T-helper 17 cell (primary cell): ENCODE results near the gene RCE1. TPM values are rescaled to one million over a fixed set of nuclear protein-coding genes. Genes with fewer than 3 reads are reported as not detected.
A peak's percentile ranks its signal among the peaks of the same experiment; 100 is the strongest.
"Not testable (repeated sequence)": the region's sequence is repeated elsewhere in the genome, so short reads cannot be mapped to it uniquely, and the experiment has no call there.

ENCODE experiments used
- ATAC-seq: fragments of 150-1000 bp; cut with Tn5 transposase; 2 replicates; pipeline ENCODE4 v1.10.0; 2021; ENCODE audit warnings: mild to moderate bottlenecking, moderate library complexity
- DNase-seq, 3 donors: peaks; one replicate each; pipeline versions ENCODE4 v3.0.0 to v3.0.0-alpha.2; 2020 to 2021
- H3K9me3 ChIP-seq: one replicate; pipeline ENCODE4 v1.7.0; 2013; ENCODE audit warnings: low read length, mild to moderate bottlenecking; ENCODE audit not compliant: control insufficient read depth, poor library complexity, severe bottlenecking
- H3K27ac Mint-ChIP-seq: one replicate; pipeline ENCODE4 v1.8.0; 2022; ENCODE audit warnings: mild to moderate bottlenecking, moderate library complexity, mixed read lengths
- H3K27me3 Mint-ChIP-seq: one replicate; pipeline ENCODE4 v1.8.0; 2022; ENCODE audit warnings: mixed read lengths
- H3K36me3 Mint-ChIP-seq: one replicate; pipeline ENCODE4 v1.8.0; 2022; ENCODE audit warnings: low read depth, mixed read lengths
- H3K4me1 Mint-ChIP-seq: one replicate; pipeline ENCODE4 v1.8.0; 2022; ENCODE audit warnings: mild to moderate bottlenecking, mixed read lengths
- H3K4me3 Mint-ChIP-seq: one replicate; pipeline ENCODE4 v1.8.0; 2022; ENCODE audit warnings: mild to moderate bottlenecking, moderate library complexity, mixed read lengths
- total RNA-seq, 4 donors: library from RNA in 2 of 4; stranded (reverse) in 2 of 4; gene quantifications; one replicate each; pipeline ENCODE4 v1.2.3 and lab custom pipeline; 2022 to 2026

The RCE1 gene, protein sequence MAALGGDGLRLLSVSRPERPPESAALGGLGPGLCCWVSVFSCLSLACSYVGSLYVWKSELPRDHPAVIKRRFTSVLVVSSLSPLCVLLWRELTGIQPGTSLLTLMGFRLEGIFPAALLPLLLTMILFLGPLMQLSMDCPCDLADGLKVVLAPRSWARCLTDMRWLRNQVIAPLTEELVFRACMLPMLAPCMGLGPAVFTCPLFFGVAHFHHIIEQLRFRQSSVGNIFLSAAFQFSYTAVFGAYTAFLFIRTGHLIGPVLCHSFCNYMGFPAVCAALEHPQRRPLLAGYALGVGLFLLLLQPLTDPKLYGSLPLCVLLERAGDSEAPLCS
- total RNA-seq (10 to 100 TPM; 36.2 to 41.6 TPM), total RNA-seq (lab: John Stamatoyannopoulos, UW) (27.8 to 35.6 reads per million in 2 donors)

DNA sequence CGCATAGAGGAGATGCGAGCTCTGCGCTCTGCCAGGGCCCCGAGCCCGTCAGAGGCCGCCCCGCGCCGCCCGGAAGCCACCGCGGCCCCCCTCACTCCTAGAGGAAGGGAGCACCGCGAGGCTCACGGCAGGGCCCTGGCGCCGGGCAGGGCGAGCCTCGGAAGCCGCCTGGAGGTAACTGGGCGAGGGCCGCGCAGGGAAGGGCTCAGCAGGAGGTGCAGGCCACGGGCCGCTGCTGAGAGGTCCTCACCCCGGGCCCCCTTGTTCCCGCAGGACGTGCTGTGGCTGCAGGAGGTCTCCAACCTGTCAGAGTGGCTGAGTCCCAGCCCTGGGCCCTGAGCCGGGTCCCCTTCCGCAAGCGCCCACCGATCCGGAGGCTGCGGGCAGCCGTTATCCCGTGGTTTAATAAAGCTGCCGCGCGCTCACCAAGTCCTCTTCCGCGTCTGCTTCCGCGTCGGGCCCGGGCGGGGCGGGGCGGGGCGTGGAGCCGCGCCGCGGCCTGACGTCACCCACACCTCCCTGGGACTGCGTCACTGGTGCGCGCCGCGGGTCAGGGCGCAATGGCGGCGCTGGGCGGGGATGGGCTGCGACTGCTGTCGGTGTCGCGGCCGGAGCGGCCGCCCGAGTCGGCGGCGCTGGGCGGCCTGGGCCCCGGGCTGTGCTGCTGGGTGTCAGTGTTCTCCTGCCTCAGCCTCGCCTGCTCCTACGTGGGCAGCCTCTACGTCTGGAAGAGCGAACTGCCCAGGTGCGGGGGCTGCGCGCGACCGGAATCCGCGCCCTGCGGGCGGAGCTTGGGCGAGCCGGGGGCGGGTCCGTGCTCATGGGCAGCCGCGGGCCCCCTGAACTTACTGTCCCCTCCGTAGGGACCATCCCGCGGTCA is at the start of gene RCE1:
Gene RCE1 (plus strand): TSS at position 546 of the 880 bp plus-strand sequence. CDS start 15 bp downstream, at position 561.
- Mint-ChIP-seq H3K27ac (peak within 1 kb of the TSS; percentile 95), H3K4me1 (peaks cover 43% of the 10 kb centered on the region), H3K27me3 (no peaks in the 10 kb centered on the region), H3K36me3 (peaks cover 2% of the 10 kb centered on the region), H3K4me3 (peak within 1 kb of the TSS; percentile 96)
- H3K9me3 ChIP-seq: no peaks in the 10 kb centered on the region
- DNase-seq (peak; percentile 87 to 91 (median 88)), ATAC-seq (peak; percentile 89)

- H3K27me3 Mint-ChIP-seq, H3K27ac Mint-ChIP-seq, H3K36me3 Mint-ChIP-seq, DNase-seq, H3K4me3 Mint-ChIP-seq, ATAC-seq, H3K9me3 ChIP-seq, H3K4me1 Mint-ChIP-seq: not testable (repeated sequence)
Measured at GRCh38 chr11:66799815-66800214, 43.4 kb upstream of the RCE1 start.

DNA sequence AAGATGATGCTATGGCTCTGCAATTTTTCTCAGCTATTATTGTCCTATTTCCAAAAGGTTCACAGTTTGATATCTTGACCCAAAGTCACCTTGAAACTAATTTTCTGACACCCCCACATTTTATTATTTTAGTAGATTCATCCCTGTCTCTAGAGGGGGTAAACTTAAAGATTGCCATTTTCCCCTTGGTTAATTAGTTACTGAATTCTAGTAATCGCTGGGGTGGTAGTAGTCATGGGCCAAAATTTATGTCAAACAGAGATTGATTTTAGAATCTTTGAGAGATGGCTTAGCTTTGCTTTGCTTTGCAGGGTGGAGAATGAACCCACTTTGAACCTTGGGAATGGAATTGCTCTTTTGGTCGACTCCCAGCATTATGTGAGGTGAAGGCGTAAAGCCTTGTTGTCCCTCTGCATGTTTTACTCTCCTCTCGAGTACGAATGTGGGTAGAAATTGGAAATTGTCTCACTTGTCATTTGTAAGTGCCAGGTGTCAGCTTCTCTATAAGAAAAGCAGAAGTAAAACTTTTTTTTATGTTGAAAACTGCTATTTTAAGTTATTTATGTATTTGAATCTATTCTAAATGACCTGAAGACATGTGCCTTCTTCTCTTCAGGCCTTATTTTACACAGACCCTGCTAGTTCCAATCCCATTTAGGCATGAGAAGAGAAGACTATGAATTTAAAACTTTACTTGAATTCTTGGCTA is 42.4 kb upstream of the RCE1 start:
- H3K4me1 Mint-ChIP-seq: peaks cover 3% of the 10 kb centered on the region

GRCh38 chr11:66809592-66809991 is 33.6 kb upstream of the RCE1 start:
- no peaks in the 10 kb centered on the region for H3K4me1 Mint-ChIP-seq
- no peaks in the 10 kb centered on the region for H3K27me3 Mint-ChIP-seq
- ATAC-seq (no peak), DNase-seq (no peak)
- no peak overlapping the region for H3K27ac Mint-ChIP-seq
- H3K9me3 ChIP-seq: no peaks in the 10 kb centered on the region
- H3K36me3 Mint-ChIP-seq: peaks cover 14% of the 10 kb centered on the region
- H3K4me3 Mint-ChIP-seq: no peak overlapping the region

More for the DNA sequence above, 42.4 kb upstream of the RCE1 start:
- H3K9me3 ChIP-seq: no peaks in the 10 kb centered on the region
- Mint-ChIP-seq H3K27me3 (no peaks in the 10 kb centered on the region), H3K36me3 (peaks cover 7% of the 10 kb centered on the region), H3K4me3 (no peak overlapping the region), H3K27ac (no peak overlapping the region)
- DNase-seq: no peak
- no peak for ATAC-seq

GRCh38 chr11:66810576-66811185 is 32.6 kb upstream of the RCE1 start:
- no peaks in the 10 kb centered on the region for H3K4me1 Mint-ChIP-seq
- peak overlapping the region; percentile 65 for H3K27ac Mint-ChIP-seq
- no peaks in the 10 kb centered on the region for H3K27me3 Mint-ChIP-seq
- no peak for ATAC-seq
- peaks cover 14% of the 10 kb centered on the region for H3K36me3 Mint-ChIP-seq
- H3K4me3 Mint-ChIP-seq: no peak overlapping the region
- H3K9me3 ChIP-seq: no peaks in the 10 kb centered on the region
- no peak for DNase-seq

GRCh38 chr11:66814678-66815077 is 28.6 kb upstream of the RCE1 start:
- DNase-seq (no peak), ATAC-seq (no peak)
- Mint-ChIP-seq H3K27me3 (no peaks in the 10 kb centered on the region), H3K4me3 (peak overlapping the region; percentile 33), H3K4me1 (no peaks in the 10 kb centered on the region), H3K36me3 (peaks cover 3% of the 10 kb centered on the region), H3K27ac (no peak overlapping the region)
- no peaks in the 10 kb centered on the region for H3K9me3 ChIP-seq

- Mint-ChIP-seq H3K4me3 (no peak overlapping the region), H3K36me3 (peaks cover 3% of the 10 kb centered on the region), H3K4me1 (no peaks in the 10 kb centered on the region), H3K27ac (no peak overlapping the region), H3K27me3 (no peaks in the 10 kb centered on the region)
- no peak for DNase-seq
- no peaks in the 10 kb centered on the region for H3K9me3 ChIP-seq
- ATAC-seq: no peak
Measured at GRCh38 chr11:66815646-66816045, 27.6 kb upstream of the RCE1 start.

DNA sequence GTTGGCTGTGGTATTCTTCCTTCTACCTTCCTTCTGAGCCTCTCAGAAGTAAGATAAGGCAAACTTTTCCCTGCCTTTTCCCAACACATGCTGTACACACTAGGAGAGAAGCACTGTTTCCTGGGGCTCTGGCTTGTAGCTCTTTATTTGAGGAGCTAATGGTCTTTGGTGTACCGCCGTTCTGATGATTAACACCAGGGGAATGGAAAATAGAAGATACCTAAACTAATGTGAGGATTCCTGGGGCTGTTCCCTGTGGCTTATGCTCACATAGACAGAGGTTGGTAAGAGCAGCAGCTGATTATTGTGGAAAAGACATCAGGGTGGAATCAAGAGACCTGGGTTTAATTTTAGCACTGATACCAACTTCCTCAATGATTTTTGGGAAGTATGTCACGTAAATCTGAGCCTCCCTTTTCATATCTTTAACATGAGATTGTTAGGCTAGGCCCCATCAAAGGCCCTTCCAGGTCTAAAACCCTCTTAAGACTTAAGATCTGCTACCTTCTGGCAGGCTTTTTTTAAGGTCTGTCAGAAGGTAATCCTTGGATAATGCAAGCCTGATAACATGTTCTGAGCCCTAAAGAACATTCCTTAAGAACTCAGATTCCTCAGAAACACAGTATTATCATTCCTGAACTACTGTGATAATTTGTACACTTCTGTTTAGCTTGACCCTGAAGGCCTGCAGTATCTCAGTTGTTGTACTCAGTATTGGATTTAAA is 24.8 kb upstream of the RCE1 start:
- ATAC-seq: no peak
- H3K27ac Mint-ChIP-seq: no peak overlapping the region
- H3K4me3 Mint-ChIP-seq: no peak overlapping the region
- H3K9me3 ChIP-seq: no peaks in the 10 kb centered on the region
- peaks cover 3% of the 10 kb centered on the region for H3K4me1 Mint-ChIP-seq
- no peaks in the 10 kb centered on the region for H3K27me3 Mint-ChIP-seq
- no peak for DNase-seq
- H3K36me3 Mint-ChIP-seq: no peaks in the 10 kb centered on the region

- Mint-ChIP-seq H3K4me1 (peaks cover 3% of the 10 kb centered on the region), H3K36me3 (no peaks in the 10 kb centered on the region), H3K4me3 (no peak overlapping the region), H3K27me3 (no peaks in the 10 kb centered on the region), H3K27ac (no peak overlapping the region)
- no peaks in the 10 kb centered on the region for H3K9me3 ChIP-seq
- DNase-seq: no peak
- no peak for ATAC-seq
Measured at GRCh38 chr11:66820381-66820780, 22.9 kb upstream of the RCE1 start.

GRCh38 chr11:66820901-66821300 is 22.3 kb upstream of the RCE1 start:
- Mint-ChIP-seq H3K36me3 (no peaks in the 10 kb centered on the region), H3K27ac (no peak overlapping the region), H3K4me3 (no peak overlapping the region), H3K4me1 (peaks cover 3% of the 10 kb centered on the region), H3K27me3 (no peaks in the 10 kb centered on the region)
- H3K9me3 ChIP-seq: no peaks in the 10 kb centered on the region
- ATAC-seq (no peak), DNase-seq (no peak)

GRCh38 chr11:66823700-66824099 is 19.5 kb upstream of the RCE1 start:
- Mint-ChIP-seq H3K27me3 (no peaks in the 10 kb centered on the region), H3K4me3 (no peak overlapping the region), H3K36me3 (no peaks in the 10 kb centered on the region), H3K27ac (no peak overlapping the region), H3K4me1 (peaks cover 3% of the 10 kb centered on the region)
- no peak for ATAC-seq
- no peaks in the 10 kb centered on the region for H3K9me3 ChIP-seq
- DNase-seq: no peak

GRCh38 chr11:66824573-66824972 is 18.7 kb upstream of the RCE1 start:
- not testable (repeated sequence) for H3K4me3 Mint-ChIP-seq, H3K27ac Mint-ChIP-seq, ATAC-seq, DNase-seq, H3K9me3 ChIP-seq, H3K36me3 Mint-ChIP-seq, H3K4me1 Mint-ChIP-seq, H3K27me3 Mint-ChIP-seq
